ENCODE results near the gene RBM33.

The RBM33 gene

DNA sequence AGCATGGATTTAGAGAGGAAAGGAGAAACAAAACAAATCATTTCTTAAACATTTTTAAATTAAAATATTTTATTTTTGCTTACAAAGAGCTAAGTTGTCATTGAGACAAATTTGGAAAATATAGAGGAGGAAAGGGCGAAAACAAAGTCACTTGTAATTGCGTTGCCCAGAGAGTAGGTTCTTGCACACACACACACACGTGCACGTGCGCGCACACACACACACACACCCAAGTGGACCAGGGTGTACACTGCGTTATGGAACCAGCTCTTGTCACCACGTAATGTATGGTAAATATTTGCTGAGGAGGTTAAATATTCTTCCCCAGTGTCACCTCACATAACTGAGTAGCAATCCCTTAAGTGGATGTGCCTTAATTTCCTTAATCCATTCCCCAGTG lies 146.2 kb downstream of the RBM33 start:
- peaks cover 0 to 6% (median 5%) of the 10 kb centered on the region in 3 experiments for H3K27me3 ChIP-seq (ENCODE audit: control insufficient read depth in 3 of 3, insufficient read depth in 3 of 3, low read depth in 1 of 3, low read length in 3 of 3)
- no peak overlapping the region for H2BK12ac ChIP-seq (ENCODE audit: low read length)
- no peak overlapping the region for H3K14ac ChIP-seq (ENCODE audit: low read length)
- H2BK15ac ChIP-seq (ENCODE audit: low read length): no peak overlapping the region
- H3K4me2 ChIP-seq (ENCODE audit: insufficient read depth, low read length, poor library complexity, severe bottlenecking): no peak overlapping the region
- peaks cover 0 to 7% of the 10 kb centered on the region in 2 donors for H3K9me3 ChIP-seq (replicated peaks in 1 of 2; ENCODE audit: control insufficient read depth in 2 of 2, insufficient read depth in 1 of 2, low read depth in 1 of 2, low read length in 2 of 2)
- H2AFZ ChIP-seq (ENCODE audit: low read length): no peak overlapping the region
- no peak overlapping the region for H4K8ac ChIP-seq (ENCODE audit: low read depth, low read length)
- H3K4ac ChIP-seq (ENCODE audit: low read length): no peak overlapping the region
- no CpG with 5 or more reads among the region's 8 CpGs for WGBS, 2 donors (ENCODE audit: extremely low coverage in 2 of 2, insufficient read length in 2 of 2, insufficient replicate concordance in 1 of 2)
- H3K79me1 ChIP-seq (ENCODE audit: low read depth, low read length): no peaks in the 10 kb centered on the region
- H3K18ac ChIP-seq (ENCODE audit: low read length): no peak overlapping the region
- no peak for DNase-seq (ENCODE audit: low spot score)
- no peak overlapping the region for H3K27ac ChIP-seq (replicated peaks; ENCODE audit: low read length)
- H3K23ac ChIP-seq (ENCODE audit: low read depth, low read length, poor library complexity): no peak overlapping the region
- H3K4me1 ChIP-seq (ENCODE audit: control insufficient read depth in 2 of 2, insufficient read depth in 1 of 2, low read depth in 1 of 2, low read length in 2 of 2): peaks cover 0 to 6% of the 10 kb centered on the region in 2 donors
- no peak overlapping the region for H3K4me3 ChIP-seq (ENCODE audit: low read length in 2 of 2)
- H2AK5ac ChIP-seq (ENCODE audit: low read depth, low read length): no peak overlapping the region
- H4K91ac ChIP-seq (ENCODE audit: low read depth, low read length, poor library complexity): no peak overlapping the region
- no peak overlapping the region for H2BK120ac ChIP-seq (ENCODE audit: low read depth, low read length)
- peaks cover 0 to 2% of the 10 kb centered on the region in 2 donors for H3K36me3 ChIP-seq (replicated peaks in 1 of 2; ENCODE audit: control insufficient read depth in 2 of 2, insufficient read depth in 2 of 2, low read length in 2 of 2)
- no peak overlapping the region for H2BK5ac ChIP-seq (ENCODE audit: low read length)
- H3K9ac ChIP-seq (ENCODE audit: low read depth, low read length, poor library complexity): no peak overlapping the region

GRCh38 chr7:155791214-155791737 lies 146.8 kb downstream of the RBM33 start:
- Histone ChIP-seq H3K79me1 (ENCODE audit: low read depth, low read length) (no peaks in the 10 kb centered on the region), H3K4me1 (ENCODE audit: control insufficient read depth in 2 of 2, insufficient read depth in 1 of 2, low read depth in 1 of 2, low read length in 2 of 2) (peaks cover 0 to 6% of the 10 kb centered on the region in 2 donors), H3K9ac (ENCODE audit: low read depth, low read length, poor library complexity) (no peak overlapping the region), H2BK15ac (ENCODE audit: low read length) (no peak overlapping the region), H3K27ac (replicated peaks; ENCODE audit: low read length) (no peak overlapping the region), H3K9me3 (replicated peaks in 1 of 2; ENCODE audit: control insufficient read depth in 2 of 2, insufficient read depth in 1 of 2, low read depth in 1 of 2, low read length in 2 of 2) (peaks cover 0 to 7% of the 10 kb centered on the region in 2 donors), H2BK5ac (ENCODE audit: low read length) (no peak overlapping the region), H2AK5ac (ENCODE audit: low read depth, low read length) (no peak overlapping the region), H3K14ac (ENCODE audit: low read length) (no peak overlapping the region), H3K27me3 (ENCODE audit: control insufficient read depth in 3 of 3, insufficient read depth in 3 of 3, low read depth in 1 of 3, low read length in 3 of 3) (peaks cover 0 to 11% (median 9%) of the 10 kb centered on the region in 3 experiments), H3K36me3 (replicated peaks in 1 of 2; ENCODE audit: control insufficient read depth in 2 of 2, insufficient read depth in 2 of 2, low read length in 2 of 2) (peaks cover 0 to 2% of the 10 kb centered on the region in 2 donors), H2AFZ (ENCODE audit: low read length) (no peak overlapping the region), H2BK12ac (ENCODE audit: low read length) (no peak overlapping the region), H2BK120ac (ENCODE audit: low read depth, low read length) (no peak overlapping the region), H4K8ac (ENCODE audit: low read depth, low read length) (no peak overlapping the region), H3K23ac (ENCODE audit: low read depth, low read length, poor library complexity) (no peak overlapping the region), H3K4me3 (ENCODE audit: low read length in 2 of 2) (no peak overlapping the region), H4K91ac (ENCODE audit: low read depth, low read length, poor library complexity) (no peak overlapping the region), H3K18ac (ENCODE audit: low read length) (no peak overlapping the region), H3K4me2 (ENCODE audit: insufficient read depth, low read length, poor library complexity, severe bottlenecking) (no peak overlapping the region), H3K4ac (ENCODE audit: low read length) (no peak overlapping the region)
- no peak for DNase-seq (ENCODE audit: low spot score)
- WGBS, 2 donors (ENCODE audit: extremely low coverage in 2 of 2, insufficient read length in 2 of 2, insufficient replicate concordance in 1 of 2): no CpG with 5 or more reads among the region's 19 CpGs

GRCh38 chr7:155791836-155792235 lies 147.4 kb downstream of the RBM33 start:
- no peak overlapping the region for H3K23ac ChIP-seq (ENCODE audit: low read depth, low read length, poor library complexity)

GRCh38 chr7:155792315-155792960 lies 148.0 kb downstream of the RBM33 start:
- peaks cover 0 to 2% of the 10 kb centered on the region in 2 donors for H3K36me3 ChIP-seq (replicated peaks in 1 of 2; ENCODE audit: control insufficient read depth in 2 of 2, insufficient read depth in 2 of 2, low read length in 2 of 2)
- no peak overlapping the region for H3K27ac ChIP-seq (replicated peaks; ENCODE audit: low read length)
- H3K9ac ChIP-seq (ENCODE audit: low read depth, low read length, poor library complexity): no peak overlapping the region
- H3K79me1 ChIP-seq (ENCODE audit: low read depth, low read length): no peaks in the 10 kb centered on the region
- peaks cover 0 to 7% of the 10 kb centered on the region in 2 donors for H3K9me3 ChIP-seq (replicated peaks in 1 of 2; ENCODE audit: control insufficient read depth in 2 of 2, insufficient read depth in 1 of 2, low read depth in 1 of 2, low read length in 2 of 2)
- H2BK120ac ChIP-seq (ENCODE audit: low read depth, low read length): no peak overlapping the region
- H2BK5ac ChIP-seq (ENCODE audit: low read length): no peak overlapping the region
- no peak overlapping the region for H2AK5ac ChIP-seq (ENCODE audit: low read depth, low read length)
- WGBS, 2 donors (ENCODE audit: extremely low coverage in 2 of 2, insufficient read length in 2 of 2, insufficient replicate concordance in 1 of 2): 90% methylated on average over 3 of the region's 14 CpGs; no CpG with 5 or more reads in 1 of the 2 donors
- H3K4me3 ChIP-seq (ENCODE audit: low read length in 2 of 2): no peak overlapping the region
- no peak overlapping the region for H3K14ac ChIP-seq (ENCODE audit: low read length)
- no peak overlapping the region for H4K8ac ChIP-seq (ENCODE audit: low read depth, low read length)
- peaks cover 0 to 19% (median 11%) of the 10 kb centered on the region in 3 experiments for H3K27me3 ChIP-seq (ENCODE audit: control insufficient read depth in 3 of 3, insufficient read depth in 3 of 3, low read depth in 1 of 3, low read length in 3 of 3)
- H2AFZ ChIP-seq (ENCODE audit: low read length): no peak overlapping the region
- DNase-seq (ENCODE audit: low spot score): no peak
- no peak overlapping the region for H3K4ac ChIP-seq (ENCODE audit: low read length)
- no peak overlapping the region for H4K91ac ChIP-seq (ENCODE audit: low read depth, low read length, poor library complexity)
- H3K23ac ChIP-seq (ENCODE audit: low read depth, low read length, poor library complexity): no peak overlapping the region
- H3K4me2 ChIP-seq (ENCODE audit: insufficient read depth, low read length, poor library complexity, severe bottlenecking): no peak overlapping the region
- H2BK12ac ChIP-seq (ENCODE audit: low read length): no peak overlapping the region
- no peak overlapping the region for H2BK15ac ChIP-seq (ENCODE audit: low read length)
- H3K18ac ChIP-seq (ENCODE audit: low read length): no peak overlapping the region
- peaks cover 0 to 5% of the 10 kb centered on the region in 2 donors for H3K4me1 ChIP-seq (ENCODE audit: control insufficient read depth in 2 of 2, insufficient read depth in 1 of 2, low read depth in 1 of 2, low read length in 2 of 2)

More at GRCh38 chr7:155791836-155792235, 147.4 kb downstream of the RBM33 start:
- no peaks in the 10 kb centered on the region for H3K79me1 ChIP-seq (ENCODE audit: low read depth, low read length)
- H2AK5ac ChIP-seq (ENCODE audit: low read depth, low read length): no peak overlapping the region
- peaks cover 0 to 2% of the 10 kb centered on the region in 2 donors for H3K36me3 ChIP-seq (replicated peaks in 1 of 2; ENCODE audit: control insufficient read depth in 2 of 2, insufficient read depth in 2 of 2, low read length in 2 of 2)
- H3K27me3 ChIP-seq (ENCODE audit: control insufficient read depth in 3 of 3, insufficient read depth in 3 of 3, low read depth in 1 of 3, low read length in 3 of 3): peaks cover 0 to 17% (median 12%) of the 10 kb centered on the region in 3 experiments
- no peak for DNase-seq (ENCODE audit: low spot score)
- H2BK5ac ChIP-seq (ENCODE audit: low read length): no peak overlapping the region
- 93 to 100% methylated on average over 1 to 4 of the region's 7 CpGs for WGBS, 2 donors (ENCODE audit: extremely low coverage in 2 of 2, insufficient read length in 2 of 2, insufficient replicate concordance in 1 of 2)
- no peak overlapping the region for H2BK15ac ChIP-seq (ENCODE audit: low read length)
- peaks cover 0 to 6% of the 10 kb centered on the region in 2 donors for H3K4me1 ChIP-seq (ENCODE audit: control insufficient read depth in 2 of 2, insufficient read depth in 1 of 2, low read depth in 1 of 2, low read length in 2 of 2)
- no peak overlapping the region for H3K27ac ChIP-seq (replicated peaks; ENCODE audit: low read length)
- no peak overlapping the region for H3K4me2 ChIP-seq (ENCODE audit: insufficient read depth, low read length, poor library complexity, severe bottlenecking)
- no peak overlapping the region for H2AFZ ChIP-seq (ENCODE audit: low read length)
- no peak overlapping the region for H2BK120ac ChIP-seq (ENCODE audit: low read depth, low read length)
- no peak overlapping the region for H3K9ac ChIP-seq (ENCODE audit: low read depth, low read length, poor library complexity)
- H3K9me3 ChIP-seq (replicated peaks in 1 of 2; ENCODE audit: control insufficient read depth in 2 of 2, insufficient read depth in 1 of 2, low read depth in 1 of 2, low read length in 2 of 2): peaks cover 0 to 7% of the 10 kb centered on the region in 2 donors
- H3K4me3 ChIP-seq (ENCODE audit: low read length in 2 of 2): no peak overlapping the region
- no peak overlapping the region for H3K18ac ChIP-seq (ENCODE audit: low read length)
- H3K14ac ChIP-seq (ENCODE audit: low read length): no peak overlapping the region
- no peak overlapping the region for H4K8ac ChIP-seq (ENCODE audit: low read depth, low read length)
- H4K91ac ChIP-seq (ENCODE audit: low read depth, low read length, poor library complexity): no peak overlapping the region
- H3K4ac ChIP-seq (ENCODE audit: low read length): no peak overlapping the region
- no peak overlapping the region for H2BK12ac ChIP-seq (ENCODE audit: low read length)
